MM.1S (cell line): ENCODE data around the gene ATP6AP1.
"Not testable (repeated sequence)": the region's sequence is repeated elsewhere in the genome, so short reads cannot be mapped to it uniquely, and the experiment has no call there.

Source experiments
- DNase-seq: peaks from one replicate; pipeline ENCODE4 v3.0.0-alpha.2; 2015
- H2AFZ ChIP-seq: fragments of 300-600 bp; sonication (generic); 2 replicates; pipeline ENCODE4 v1.6.0; 2016; ENCODE audit warnings: antibody characterized with exemption, low read length
- H3F3A ChIP-seq: fragments of 300-600 bp; sonication (generic); 2 replicates; pipeline ENCODE4 v1.6.1; 2016; ENCODE audit warnings: mild to moderate bottlenecking, antibody characterized with exemption, low read length, moderate library complexity, mixed read lengths; ENCODE audit not compliant: insufficient read depth
- H3K27ac ChIP-seq: fragments of 300-600 bp; sonication (generic); 2 replicates; pipeline ENCODE4 v1.5.1; 2016; ENCODE audit warnings: mild to moderate bottlenecking, low read length
- H3K27me3 ChIP-seq: fragments of 300-600 bp; sonication (generic); replicated peaks from 2 replicates; pipeline ENCODE4 v1.6.0; 2016; ENCODE audit warnings: low read length; ENCODE audit not compliant: insufficient read depth
- H3K36me3 ChIP-seq: fragments of 300-600 bp; sonication (generic); replicated peaks from 2 replicates; pipeline ENCODE4 v1.6.1; 2016; ENCODE audit warnings: mild to moderate bottlenecking, low read length, mixed read lengths; ENCODE audit not compliant: insufficient read depth
- H3K4me1 ChIP-seq: fragments of 300-600 bp; sonication (generic); 2 replicates; pipeline ENCODE4 v1.6.1; 2016; ENCODE audit warnings: low read length, mixed read lengths
- H3K4me2 ChIP-seq: fragments of 300-600 bp; sonication (generic); 2 replicates; pipeline ENCODE4 v1.6.0; 2016; ENCODE audit warnings: low read depth, low read length
- H3K4me3 ChIP-seq: fragments of 300-600 bp; sonication (generic); 2 replicates; pipeline ENCODE4 v1.5.1; 2016; ENCODE audit warnings: low read length, mixed read lengths
- H3K79me2 ChIP-seq: fragments of 300-600 bp; sonication (generic); 2 replicates; pipeline ENCODE4 v1.6.1; 2016; ENCODE audit warnings: mixed run types, low read length, mixed read lengths
- H3K9ac ChIP-seq: fragments of 300-600 bp; sonication (generic); 2 replicates; pipeline ENCODE4 v1.6.1; 2016; ENCODE audit warnings: low read length, mixed read lengths
- H3K9me2 ChIP-seq: fragments of 300-600 bp; sonication (generic); replicated peaks from 2 replicates; pipeline ENCODE4 v1.6.1; 2016; ENCODE audit warnings: mild to moderate bottlenecking, low read length, mixed read lengths; ENCODE audit not compliant: insufficient read depth
- H3K9me3 ChIP-seq: fragments of 300-600 bp; sonication (generic); replicated peaks from 2 replicates; pipeline ENCODE4 v1.6.1; 2016; ENCODE audit warnings: mild to moderate bottlenecking, low read length, mixed read lengths; ENCODE audit not compliant: insufficient read depth
- H4K20me1 ChIP-seq: fragments of 300-600 bp; sonication (generic); 2 replicates; pipeline ENCODE4 v1.6.1; 2016; ENCODE audit warnings: mild to moderate bottlenecking, low read length, moderate library complexity, mixed read lengths; ENCODE audit not compliant: insufficient read depth
- EZH2 ChIP-seq: fragments of 300-600 bp; sonication (generic); optimal IDR thresholded peaks from 2 replicates; pipeline ENCODE3; 2017; ENCODE audit warnings: low read depth, mild to moderate bottlenecking, antibody characterized with exemption, low read length, mixed read lengths
- EZH2phosphoT487 ChIP-seq: fragments of 300-600 bp; sonication (generic); IDR thresholded peaks from 2 replicates; pipeline ENCODE4 v1.6.1; 2018; ENCODE audit warnings: antibody characterized with exemption, low read length
- TF ChIP-seq, protein P1 (sequence below): fragments of 300-600 bp; sonication (generic); IDR thresholded peaks from 2 replicates; pipeline ENCODE4 v1.5.1; 2016; ENCODE audit warnings: antibody characterized with exemption, low read length, mixed read lengths

The ATP6AP1 gene

DNA sequence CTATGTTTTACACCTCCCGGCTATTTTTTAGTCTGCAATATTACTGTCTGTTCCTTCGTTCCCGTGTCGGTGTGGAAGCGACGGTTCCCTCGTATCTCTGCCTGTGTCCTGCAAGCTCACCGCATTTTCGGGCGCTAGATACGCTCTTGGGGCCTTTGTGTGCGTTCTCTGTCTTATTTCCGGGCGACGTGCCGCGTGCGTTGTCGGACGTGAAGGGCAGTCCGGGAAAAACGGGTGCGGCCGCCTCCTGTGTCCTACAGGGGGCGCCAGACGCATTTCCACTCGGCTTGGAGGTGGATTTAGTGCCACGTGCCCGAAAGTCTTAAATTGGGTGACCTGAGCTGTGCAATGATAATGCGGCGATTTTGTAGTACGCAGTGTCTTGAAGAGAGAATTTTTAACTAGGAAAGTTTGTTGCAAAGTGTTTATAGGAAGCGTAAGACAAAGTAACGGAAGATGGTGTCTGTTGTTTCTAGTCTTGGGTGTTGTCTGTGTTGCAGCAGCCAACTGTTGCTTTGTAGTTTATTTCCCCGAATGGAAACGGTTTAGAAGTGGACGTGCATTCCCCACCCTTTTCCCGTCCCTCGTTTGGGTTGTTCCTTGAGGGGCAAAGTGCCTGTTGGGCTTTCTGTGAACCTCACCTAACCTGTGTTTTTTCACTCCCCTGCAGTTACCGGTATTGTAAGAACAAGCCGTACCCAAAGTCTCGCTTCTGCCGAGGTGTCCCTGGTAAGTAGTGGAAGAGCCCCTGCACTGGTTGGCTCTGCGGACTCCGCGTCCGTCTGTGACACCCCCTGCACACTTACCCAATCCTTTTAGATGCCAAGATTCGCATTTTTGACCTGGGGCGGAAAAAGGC, 29.6 kb upstream of the ATP6AP1 start:
- H3K4me1 ChIP-seq: no peaks in the 10 kb centered on the region
- H3K36me3 ChIP-seq: peaks cover 9% of the 10 kb centered on the region; the same call in 1 of the 2 replicates
- H3K4me2 ChIP-seq: peak overlapping the region; percentile 78
- peak; percentile 81 for DNase-seq
- H3K4me3 ChIP-seq: peak overlapping the region; percentile 87
- peaks cover 38% of the 10 kb centered on the region for H3F3A ChIP-seq
- peaks cover 18% of the 10 kb centered on the region for H3K79me2 ChIP-seq
- no peaks in the 10 kb centered on the region for H3K27me3 ChIP-seq
- no peak for TF ChIP-seq EZH2phosphoT487
- TF ChIP-seq, protein P1, sequence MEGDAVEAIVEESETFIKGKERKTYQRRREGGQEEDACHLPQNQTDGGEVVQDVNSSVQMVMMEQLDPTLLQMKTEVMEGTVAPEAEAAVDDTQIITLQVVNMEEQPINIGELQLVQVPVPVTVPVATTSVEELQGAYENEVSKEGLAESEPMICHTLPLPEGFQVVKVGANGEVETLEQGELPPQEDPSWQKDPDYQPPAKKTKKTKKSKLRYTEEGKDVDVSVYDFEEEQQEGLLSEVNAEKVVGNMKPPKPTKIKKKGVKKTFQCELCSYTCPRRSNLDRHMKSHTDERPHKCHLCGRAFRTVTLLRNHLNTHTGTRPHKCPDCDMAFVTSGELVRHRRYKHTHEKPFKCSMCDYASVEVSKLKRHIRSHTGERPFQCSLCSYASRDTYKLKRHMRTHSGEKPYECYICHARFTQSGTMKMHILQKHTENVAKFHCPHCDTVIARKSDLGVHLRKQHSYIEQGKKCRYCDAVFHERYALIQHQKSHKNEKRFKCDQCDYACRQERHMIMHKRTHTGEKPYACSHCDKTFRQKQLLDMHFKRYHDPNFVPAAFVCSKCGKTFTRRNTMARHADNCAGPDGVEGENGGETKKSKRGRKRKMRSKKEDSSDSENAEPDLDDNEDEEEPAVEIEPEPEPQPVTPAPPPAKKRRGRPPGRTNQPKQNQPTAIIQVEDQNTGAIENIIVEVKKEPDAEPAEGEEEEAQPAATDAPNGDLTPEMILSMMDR: peak; percentile 73
- TF ChIP-seq EZH2: no peak
- peak overlapping the region; percentile 100 for H3K9ac ChIP-seq
- H2AFZ ChIP-seq: no peak overlapping the region
- H4K20me1 ChIP-seq: 0 out of 2 replicates have a peak, but pooled peaks cover 9% of the 10 kb centered on the region
- H3K27ac ChIP-seq: peak overlapping the region; percentile 97
- H3K9me2 ChIP-seq: no peaks in the 10 kb centered on the region
- H3K9me3 ChIP-seq: no peaks in the 10 kb centered on the region

DNA sequence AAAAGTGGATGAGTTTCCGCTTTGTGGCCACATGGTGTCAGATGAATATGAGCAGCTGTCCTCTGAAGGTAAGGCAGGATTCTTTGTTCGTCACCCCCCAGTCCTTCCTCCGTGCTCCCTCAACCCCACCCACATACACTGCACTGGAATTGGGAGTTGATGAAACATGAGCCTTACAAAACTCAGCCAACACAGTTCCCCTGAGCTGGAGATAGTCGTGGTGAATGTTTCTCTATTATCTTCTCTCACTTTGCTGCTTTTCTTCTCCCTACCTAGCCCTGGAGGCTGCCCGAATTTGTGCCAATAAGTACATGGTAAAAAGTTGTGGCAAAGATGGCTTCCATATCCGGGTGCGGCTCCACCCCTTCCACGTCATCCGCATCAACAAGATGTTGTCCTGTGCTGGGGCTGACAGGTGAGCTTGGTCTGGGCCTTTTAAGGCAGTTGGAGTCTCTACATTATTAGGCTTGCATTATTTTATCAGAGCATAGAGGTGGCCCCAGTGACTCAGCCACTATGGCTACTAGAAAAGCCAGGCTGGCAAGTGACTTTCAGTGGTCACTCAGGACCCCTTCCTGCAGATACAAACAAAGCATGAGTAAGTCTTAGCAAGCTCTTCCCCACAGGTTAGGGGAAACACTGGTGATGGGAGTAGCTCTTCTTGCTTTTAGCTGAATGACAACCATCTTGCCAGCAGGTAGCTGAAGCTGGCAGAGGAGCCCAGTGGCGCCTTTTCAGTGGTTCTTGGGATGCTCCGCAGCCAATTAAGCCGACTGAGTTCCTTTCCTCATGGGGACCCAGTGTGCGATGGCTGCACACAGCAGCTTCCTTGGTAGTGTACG, 28.7 kb upstream of the ATP6AP1 start:
- no peak for DNase-seq

DNA sequence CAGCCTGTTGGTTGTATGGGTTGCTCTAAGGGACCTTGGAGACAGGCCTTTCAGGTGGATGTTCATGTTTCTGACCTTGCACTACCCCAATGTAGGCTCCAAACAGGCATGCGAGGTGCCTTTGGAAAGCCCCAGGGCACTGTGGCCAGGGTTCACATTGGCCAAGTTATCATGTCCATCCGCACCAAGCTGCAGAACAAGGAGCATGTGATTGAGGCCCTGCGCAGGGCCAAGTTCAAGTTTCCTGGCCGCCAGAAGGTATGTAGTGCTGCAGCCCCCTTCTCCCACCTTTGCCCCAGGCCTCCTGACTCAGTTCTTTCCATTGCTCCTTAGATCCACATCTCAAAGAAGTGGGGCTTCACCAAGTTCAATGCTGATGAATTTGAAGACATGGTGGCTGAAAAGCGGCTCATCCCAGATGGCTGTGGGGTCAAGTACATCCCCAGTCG, 28.1 kb upstream of the ATP6AP1 start:
- H2AFZ ChIP-seq, DNase-seq, H3K4me3 ChIP-seq, H4K20me1 ChIP-seq, H3K4me1 ChIP-seq, H3K9me2 ChIP-seq, H3K27ac ChIP-seq, H3K36me3 ChIP-seq, H3K9me3 ChIP-seq, H3K9ac ChIP-seq, H3K27me3 ChIP-seq, H3K4me2 ChIP-seq: not testable (repeated sequence)
- Histone ChIP-seq H3F3A (peaks cover 38% of the 10 kb centered on the region), H3K79me2 (peaks cover 18% of the 10 kb centered on the region)

More for the DNA sequence above, 28.7 kb upstream of the ATP6AP1 start:
- H3K4me3 ChIP-seq: peak overlapping the region; percentile 87
- H2AFZ ChIP-seq: no peak overlapping the region
- H3K9ac ChIP-seq: peak overlapping the region; percentile 100
- H3F3A ChIP-seq: peaks cover 38% of the 10 kb centered on the region
- H3K9me3 ChIP-seq: no peaks in the 10 kb centered on the region
- peaks cover 18% of the 10 kb centered on the region for H3K79me2 ChIP-seq
- H3K4me1 ChIP-seq: no peaks in the 10 kb centered on the region
- TF ChIP-seq, protein P1: no peak
- TF ChIP-seq EZH2phosphoT487 (no peak), EZH2 (no peak)
- 0 out of 2 replicates have a peak, but pooled peaks cover 9% of the 10 kb centered on the region for H4K20me1 ChIP-seq
- no peaks in the 10 kb centered on the region for H3K27me3 ChIP-seq
- H3K4me2 ChIP-seq: peak overlapping the region; percentile 78
- peaks cover 9% of the 10 kb centered on the region; the same call in 1 of the 2 replicates for H3K36me3 ChIP-seq
- peak overlapping the region; percentile 97; the same call in 1 of the 2 replicates for H3K27ac ChIP-seq
- H3K9me2 ChIP-seq: no peaks in the 10 kb centered on the region
